Endodermal cell (in vitro differentiated cells): ENCODE results near the gene PRKD3. TPM values are rescaled to one million over a fixed set of nuclear protein-coding genes. Genes with fewer than 3 reads are reported as not detected.
A peak's percentile ranks its signal among the peaks of the same experiment; 100 is the strongest.

ENCODE experiments used
- DNase-seq: peaks from one replicate; pipeline ENCODE4 v3.0.0-alpha.2; 2017
- H3K27ac ChIP-seq: 2 replicates; pipeline ENCODE4 v1.5.1; 2013; ENCODE audit warnings: mild to moderate bottlenecking, low read depth, low read length, moderate library complexity
- H3K27me3 ChIP-seq: 2 replicates; pipeline ENCODE4 v1.6.1; 2013; ENCODE audit warnings: mild to moderate bottlenecking, low read length, moderate library complexity; ENCODE audit not compliant: insufficient read depth, control insufficient read depth, poor library complexity, severe bottlenecking
- H3K36me3 ChIP-seq: 2 replicates; pipeline ENCODE4 v1.7.0; 2013; ENCODE audit warnings: mild to moderate bottlenecking, low read length, moderate library complexity; ENCODE audit not compliant: control insufficient read depth, insufficient read depth
- H3K4me1 ChIP-seq: one replicate; pipeline ENCODE4 v1.7.0; 2013; ENCODE audit warnings: low read length; ENCODE audit not compliant: control insufficient read depth, insufficient read depth
- H3K4me3 ChIP-seq: 2 replicates; pipeline ENCODE4 v1.5.1; 2013; ENCODE audit warnings: mild to moderate bottlenecking, low read length, moderate library complexity
- H3K9ac ChIP-seq: 2 replicates; pipeline ENCODE4 v1.6.1; 2013; ENCODE audit warnings: mild to moderate bottlenecking, low read length, moderate library complexity; ENCODE audit not compliant: poor library complexity, severe bottlenecking; ENCODE audit errors: extremely low read depth
- H3K9me3 ChIP-seq: 2 replicates; pipeline ENCODE4 v1.6.1; 2013; ENCODE audit warnings: mild to moderate bottlenecking, low read length, moderate library complexity; ENCODE audit not compliant: control insufficient read depth
- H3K27ac Mint-ChIP-seq: 2 replicates; pipeline ENCODE4 v1.8.0; 2020; ENCODE audit warnings: mixed read lengths
- H3K27me3 Mint-ChIP-seq: 2 replicates; pipeline ENCODE4 v1.8.0; 2021; ENCODE audit warnings: mild to moderate bottlenecking, mixed read lengths; ENCODE audit not compliant: insufficient read depth
- H3K36me3 Mint-ChIP-seq: 2 replicates; pipeline ENCODE4 v1.8.0; 2020; ENCODE audit warnings: low read depth, mixed read lengths
- H3K4me1 Mint-ChIP-seq: 2 replicates; pipeline ENCODE4 v1.8.0; 2020; ENCODE audit warnings: mixed read lengths
- H3K4me3 Mint-ChIP-seq: 2 replicates; pipeline ENCODE4 v1.8.0; 2020; ENCODE audit warnings: mild to moderate bottlenecking, moderate library complexity, mixed read lengths
- H3K9me3 Mint-ChIP-seq: 2 replicates; pipeline ENCODE4 v1.8.0; 2020; ENCODE audit warnings: mild to moderate bottlenecking, mixed read lengths
- CTCF ChIP-seq: fragments of 200-600 bp; sonication (generic); conservative IDR thresholded peaks from 2 replicates; pipeline ENCODE4 v1.5.0; 2021; ENCODE audit warnings: antibody characterized with exemption, mild to moderate bottlenecking
- WGBS, 2 experiments: methylation state at CpG; one replicate each; pipeline versions ENCODE4 v1.1.5 to v1.1.7; 2013; ENCODE audit warnings: missing lambda C conversion rate in 2 of 2, mixed read lengths in 1 of 2; ENCODE audit not compliant: insufficient coverage in 1 of 2, insufficient read length in 1 of 2; 5-methylcytosine and 5-hydroxymethylcytosine counted together
- total RNA-seq, 2 donors: library from RNA; stranded (reverse); fragmentation: NEBNext Ultra II Directional in 1 of 2; extraction: Animal tissue kit (Norgen Biotek cat#: 25700) in 1 of 2; gene quantifications; 2 replicates in 1 of 2; 3 replicates in 1 of 2; pipeline ENCODE4 v1.2.1, GENCODE V29; 2021

The PRKD3 gene
- total RNA-seq, 2 donors from 2014 or later: 94.4 to 95.0 TPM

DNA sequence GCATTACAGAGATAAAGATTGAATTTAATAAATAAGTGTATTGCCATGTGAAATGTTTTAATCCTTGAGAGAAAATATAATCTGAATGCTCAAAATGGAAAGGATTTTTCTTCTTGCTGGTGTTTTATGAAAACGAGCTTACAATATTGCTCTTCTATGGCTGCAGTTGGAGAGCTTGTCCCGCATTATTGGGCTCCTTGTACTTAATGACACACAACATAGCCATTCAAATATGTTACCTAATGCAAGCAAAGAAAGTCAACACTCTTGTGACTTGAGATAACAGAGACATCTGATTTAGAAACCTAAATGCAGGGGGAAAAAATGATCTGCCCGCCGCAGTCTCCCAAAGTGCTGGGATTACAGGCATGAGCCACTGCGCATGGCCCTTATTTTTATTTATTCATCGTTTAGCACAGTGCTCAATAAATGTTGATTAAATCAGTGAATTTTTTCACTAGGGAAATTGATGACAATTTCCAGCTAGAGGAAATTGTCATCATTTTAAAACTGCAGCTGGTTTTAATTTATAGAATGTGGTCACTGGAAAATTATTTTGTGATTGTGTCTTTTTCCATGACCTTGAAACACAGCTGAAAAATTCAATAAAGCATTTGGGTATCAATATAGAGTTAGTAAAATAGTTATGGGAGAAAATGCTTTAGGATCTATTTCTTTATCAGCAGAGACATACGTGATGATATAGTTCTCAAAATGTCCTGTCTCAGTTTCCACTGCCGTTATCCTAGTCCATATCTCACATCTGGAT, 2.4 kb upstream of the PRKD3 start:
- Histone ChIP-seq H3K27ac (no peak overlapping the region), H3K9ac (no peak overlapping the region), H3K4me3 (no peak overlapping the region), H3K4me1 (peaks cover 8% of the 10 kb centered on the region), H3K36me3 (no peaks in the 10 kb centered on the region), H3K27me3 (peaks cover 6% of the 10 kb centered on the region), H3K9me3 (no peaks in the 10 kb centered on the region)
- Mint-ChIP-seq H3K4me3 (no peak overlapping the region), H3K4me1 (peaks cover 11% of the 10 kb centered on the region), H3K27me3 (peaks cover 7% of the 10 kb centered on the region), H3K36me3 (peaks cover 4% of the 10 kb centered on the region), H3K27ac (no peak overlapping the region), H3K9me3 (no peaks in the 10 kb centered on the region)
- WGBS, 2 experiments: 89 to 96% methylated on average over 6 to 8 of the region's 8 CpGs
- TF ChIP-seq CTCF: no peak
- no peak for DNase-seq

GRCh38 chr2:37326285-37326684, 1.7 kb upstream of the PRKD3 start:
- peaks cover 4% of the 10 kb centered on the region for H3K36me3 Mint-ChIP-seq
- Histone ChIP-seq H3K4me1 (peaks cover 10% of the 10 kb centered on the region), H3K4me3 (no peak overlapping the region), H3K36me3 (peaks cover 3% of the 10 kb centered on the region), H3K9ac (no peak overlapping the region), H3K9me3 (no peaks in the 10 kb centered on the region), H3K27me3 (peaks cover 6% of the 10 kb centered on the region), H3K27ac (no peak overlapping the region)
- H3K27ac Mint-ChIP-seq: no peak overlapping the region
- H3K9me3 Mint-ChIP-seq: no peaks in the 10 kb centered on the region
- no peak for DNase-seq
- H3K4me1 Mint-ChIP-seq: peaks cover 18% of the 10 kb centered on the region
- 56 to 88% methylated on average over 1 of the region's 2 CpGs for WGBS, 2 experiments
- no peak overlapping the region for H3K4me3 Mint-ChIP-seq
- TF ChIP-seq CTCF: no peak
- peaks cover 7% of the 10 kb centered on the region for H3K27me3 Mint-ChIP-seq

GRCh38 chr2:37325625-37326071, 1.0 kb upstream of the PRKD3 start:
- peaks cover 4% of the 10 kb centered on the region for H3K36me3 Mint-ChIP-seq
- Histone ChIP-seq H3K9me3 (no peaks in the 10 kb centered on the region), H3K36me3 (peaks cover 9% of the 10 kb centered on the region), H3K27me3 (peaks cover 6% of the 10 kb centered on the region), H3K27ac (no peak overlapping the region), H3K4me3 (peak overlapping the region; percentile 80), H3K9ac (peak overlapping the region; percentile 39), H3K4me1 (peaks cover 10% of the 10 kb centered on the region)
- H3K27ac Mint-ChIP-seq: no peak overlapping the region
- H3K9me3 Mint-ChIP-seq: no peaks in the 10 kb centered on the region
- H3K27me3 Mint-ChIP-seq: peaks cover 7% of the 10 kb centered on the region
- peak; percentile 48 for DNase-seq
- H3K4me1 Mint-ChIP-seq: peaks cover 23% of the 10 kb centered on the region
- 92 to 93% methylated on average over 5 to 12 of the region's 12 CpGs for WGBS, 2 experiments
- H3K4me3 Mint-ChIP-seq: peak overlapping the region; percentile 89
- no peak for TF ChIP-seq CTCF
